Measurements from ENCODE around the gene CITED4. TPM values are rescaled to one million over a fixed set of nuclear protein-coding genes. Genes with fewer than 3 reads are reported as not detected.

CITED4 gene
- polyA plus RNA-seq, 3 donors, result 2.4 to 18.8 (median 17.1) TPM

- peaks cover 34% of the 10 kb centered on the region for H3K4me1 Mint-ChIP-seq
- H3K4me2 ChIP-seq (replicated peaks; ENCODE audit: extremely low read depth, low read length, poor library complexity, severe bottlenecking), result no peak overlapping the region
- intact Hi-C loops (cut with micrococcal nuclease), result no loop called here
- peaks cover 0 to 2% (median 0%) of the 10 kb centered on the region in 7 donors for H3K9me3 Mint-ChIP-seq
- H3K27ac ChIP-seq (ENCODE audit: low read depth in 1 of 2, low read length in 2 of 2), result no peak overlapping the region
- H3K27ac Mint-ChIP-seq, result no peak overlapping the region
- TF ChIP-seq CTCF (IDR thresholded peaks at IDR 0.05), result no peak
- no peak overlapping the region for H2AFZ ChIP-seq (ENCODE audit: insufficient read depth, low read depth, low read length, poor library complexity, severe bottlenecking)
- H3K4me3 Mint-ChIP-seq, result no peak overlapping the region
- no peaks in the 10 kb centered on the region for H3K79me2 ChIP-seq (ENCODE audit: insufficient read depth, low read length)
- peaks cover 33 to 36% of the 10 kb centered on the region in 2 donors for H3K4me1 ChIP-seq (ENCODE audit: control insufficient read depth in 1 of 2, insufficient read depth in 2 of 2, low read length in 2 of 2)
- H3K27me3 ChIP-seq (ENCODE audit: control insufficient read depth in 2 of 2, insufficient read depth in 2 of 2, low read length in 2 of 2), result no peaks in the 10 kb centered on the region
- H3K36me3 Mint-ChIP-seq, result no peaks in the 10 kb centered on the region
- no peak overlapping the region for H3K4me3 ChIP-seq (replicated peaks in 1 of 3; ENCODE audit: low read depth in 2 of 3, low read length in 3 of 3)
- WGBS (ENCODE audit: insufficient coverage), result 93% methylated on average over 3 of the region's 9 CpGs
- no peaks in the 10 kb centered on the region for H4K20me1 ChIP-seq (ENCODE audit: insufficient read depth, low read length)
- no peak for DNase-seq
- peaks cover 0 to 5% (median 2%) of the 10 kb centered on the region in 3 donors for H3K27me3 Mint-ChIP-seq (ENCODE audit: low read depth in 3 of 3)
- no peak overlapping the region for H3K9ac ChIP-seq (ENCODE audit: insufficient read depth, low read length, poor library complexity, severe bottlenecking)
- no peaks in the 10 kb centered on the region for H3K9me3 ChIP-seq (replicated peaks in 1 of 2; ENCODE audit: control insufficient read depth in 1 of 2, insufficient read depth in 1 of 2, low read length in 2 of 2)
- no peaks in the 10 kb centered on the region for H3K36me3 ChIP-seq (replicated peaks in 1 of 2; ENCODE audit: control insufficient read depth in 1 of 2, insufficient read depth in 2 of 2, low read length in 2 of 2)
Observed at GRCh38 chr1:40909281-40909680, 47.1 kb upstream of the CITED4 start.

- Mint-ChIP-seq H3K27me3 (ENCODE audit: low read depth in 3 of 3) (peaks cover 0 to 4% (median 1%) of the 10 kb centered on the region in 3 donors), H3K4me1 (peaks cover 36% of the 10 kb centered on the region), H3K4me3 (no peak overlapping the region), H3K27ac (peak overlapping the region in 2 of 7 donors; percentile 67 to 70), H3K36me3 (no peaks in the 10 kb centered on the region), H3K9me3 (no peaks in the 10 kb centered on the region)
- Histone ChIP-seq H3K27me3 (ENCODE audit: control insufficient read depth in 2 of 2, insufficient read depth in 2 of 2, low read length in 2 of 2) (no peaks in the 10 kb centered on the region), H3K9ac (ENCODE audit: insufficient read depth, low read length, poor library complexity, severe bottlenecking) (no peak overlapping the region), H3K79me2 (ENCODE audit: insufficient read depth, low read length) (no peaks in the 10 kb centered on the region), H4K20me1 (ENCODE audit: insufficient read depth, low read length) (no peaks in the 10 kb centered on the region), H3K4me2 (replicated peaks; ENCODE audit: extremely low read depth, low read length, poor library complexity, severe bottlenecking) (no peak overlapping the region), H3K4me3 (replicated peaks in 1 of 3; ENCODE audit: low read depth in 2 of 3, low read length in 3 of 3) (no peak overlapping the region), H3K36me3 (replicated peaks in 1 of 2; ENCODE audit: control insufficient read depth in 1 of 2, insufficient read depth in 2 of 2, low read length in 2 of 2) (no peaks in the 10 kb centered on the region), H3K9me3 (replicated peaks in 1 of 2; ENCODE audit: control insufficient read depth in 1 of 2, insufficient read depth in 1 of 2, low read length in 2 of 2) (no peaks in the 10 kb centered on the region), H3K27ac (ENCODE audit: low read depth in 1 of 2, low read length in 2 of 2) (no peak overlapping the region), H2AFZ (ENCODE audit: insufficient read depth, low read depth, low read length, poor library complexity, severe bottlenecking) (no peak overlapping the region), H3K4me1 (ENCODE audit: control insufficient read depth in 1 of 2, insufficient read depth in 2 of 2, low read length in 2 of 2) (peaks cover 35 to 38% of the 10 kb centered on the region in 2 donors)
- WGBS (ENCODE audit: insufficient coverage), result 100% methylated on average over 2 of the region's 6 CpGs
- DNase-seq, result no peak
- TF ChIP-seq CTCF (IDR thresholded peaks at IDR 0.05), result no peak
- intact Hi-C loops (cut with micrococcal nuclease), result no loop called here
Observed at GRCh38 chr1:40908350-40908749, 46.2 kb upstream of the CITED4 start.

Measured in CD14-positive monocyte (primary cell).